ENCODE results near the gene AGAP1. TPM values are rescaled to one million over a fixed set of nuclear protein-coding genes. Genes with fewer than 3 reads are reported as not detected.

AGAP1 gene
- total RNA-seq, 1 experiment from 2014 or later = 56.4 TPM

DNA sequence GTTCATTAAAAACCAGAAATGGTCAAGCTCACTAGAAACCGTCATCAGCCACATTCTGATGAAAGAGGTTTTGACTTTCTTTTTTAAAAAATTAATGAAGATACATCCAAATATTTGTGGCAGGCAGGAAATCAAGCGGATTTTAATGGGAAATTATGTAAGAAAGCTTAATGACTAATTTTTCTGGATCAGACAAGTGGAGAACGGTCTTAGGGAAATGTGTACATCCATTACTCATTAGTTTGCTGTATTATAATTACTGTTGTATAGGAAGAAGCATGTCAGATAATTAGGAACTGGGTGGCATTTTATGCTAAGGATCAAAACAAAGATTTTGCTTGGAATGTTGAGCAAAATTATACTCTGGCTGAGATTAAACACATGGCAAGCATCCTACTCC is 39.4 kb downstream of the AGAP1 start:
- H3K27me3 Mint-ChIP-seq (ENCODE audit: unreplicated experiment) = no peaks in the 10 kb centered on the region
- intact Hi-C loops (cut with micrococcal nuclease; ENCODE audit: unreplicated experiment) = no loop called here
- no peak overlapping the region for H3K27ac Mint-ChIP-seq (ENCODE audit: unreplicated experiment)
- H3K4me1 Mint-ChIP-seq (ENCODE audit: low read depth, unreplicated experiment) = peaks cover 18% of the 10 kb centered on the region
- TF ChIP-seq, protein P1, sequence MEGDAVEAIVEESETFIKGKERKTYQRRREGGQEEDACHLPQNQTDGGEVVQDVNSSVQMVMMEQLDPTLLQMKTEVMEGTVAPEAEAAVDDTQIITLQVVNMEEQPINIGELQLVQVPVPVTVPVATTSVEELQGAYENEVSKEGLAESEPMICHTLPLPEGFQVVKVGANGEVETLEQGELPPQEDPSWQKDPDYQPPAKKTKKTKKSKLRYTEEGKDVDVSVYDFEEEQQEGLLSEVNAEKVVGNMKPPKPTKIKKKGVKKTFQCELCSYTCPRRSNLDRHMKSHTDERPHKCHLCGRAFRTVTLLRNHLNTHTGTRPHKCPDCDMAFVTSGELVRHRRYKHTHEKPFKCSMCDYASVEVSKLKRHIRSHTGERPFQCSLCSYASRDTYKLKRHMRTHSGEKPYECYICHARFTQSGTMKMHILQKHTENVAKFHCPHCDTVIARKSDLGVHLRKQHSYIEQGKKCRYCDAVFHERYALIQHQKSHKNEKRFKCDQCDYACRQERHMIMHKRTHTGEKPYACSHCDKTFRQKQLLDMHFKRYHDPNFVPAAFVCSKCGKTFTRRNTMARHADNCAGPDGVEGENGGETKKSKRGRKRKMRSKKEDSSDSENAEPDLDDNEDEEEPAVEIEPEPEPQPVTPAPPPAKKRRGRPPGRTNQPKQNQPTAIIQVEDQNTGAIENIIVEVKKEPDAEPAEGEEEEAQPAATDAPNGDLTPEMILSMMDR (IDR thresholded peaks at IDR 0.05; ENCODE audit: unreplicated experiment) = no peak
- BruUV-seq (replicated peaks) = no TSS peak
- peaks cover 6% of the 10 kb centered on the region for H3K36me3 Mint-ChIP-seq (ENCODE audit: insufficient read depth, unreplicated experiment)
- no peak for DNase-seq
- H3K9me3 Mint-ChIP-seq (ENCODE audit: low read depth, unreplicated experiment) = no peaks in the 10 kb centered on the region
- CTCF ChIA-PET = no interaction called here
- no peak overlapping the region for H3K4me3 Mint-ChIP-seq (ENCODE audit: low read depth, unreplicated experiment)

DNA sequence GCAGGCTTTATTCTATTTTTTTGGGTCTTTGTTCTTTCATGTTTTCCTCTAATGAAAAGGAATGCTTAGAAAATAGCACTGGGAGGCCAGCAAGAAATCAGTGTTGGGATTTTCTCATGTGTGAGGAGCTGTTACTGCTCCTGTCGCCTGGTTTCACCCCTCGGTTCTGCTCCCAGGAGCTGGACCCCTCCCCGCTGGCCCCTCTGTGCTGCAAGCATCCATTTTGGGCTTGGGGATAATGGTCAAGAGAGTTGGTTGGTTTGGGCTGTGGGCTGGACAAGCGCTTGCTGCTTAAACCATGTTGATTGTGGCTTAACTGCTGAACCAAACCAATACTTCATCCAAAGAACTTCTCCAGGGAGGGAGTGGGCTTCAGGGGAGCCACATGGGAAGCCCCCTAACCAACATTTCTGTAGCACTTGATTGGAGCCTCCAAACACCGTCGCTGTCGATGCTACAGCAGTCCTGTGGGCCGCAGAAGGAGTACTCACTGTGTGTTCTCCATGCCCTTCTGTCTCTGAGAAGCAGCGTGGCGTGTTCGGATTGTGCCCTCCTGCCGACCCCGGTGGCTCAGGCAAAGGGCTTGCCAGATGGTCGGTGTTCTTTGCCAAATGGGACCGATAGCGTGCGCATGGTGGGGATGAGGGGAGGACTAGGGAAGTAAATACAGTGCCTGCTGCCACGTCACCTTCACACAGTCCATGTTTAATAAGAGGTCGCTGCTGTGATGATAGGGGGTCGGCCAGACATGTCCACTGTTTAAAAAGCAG is 40.0 kb downstream of the AGAP1 start:
- H3K27me3 Mint-ChIP-seq (ENCODE audit: unreplicated experiment) = no peaks in the 10 kb centered on the region
- no peak overlapping the region for H3K27ac Mint-ChIP-seq (ENCODE audit: unreplicated experiment)
- no peaks in the 10 kb centered on the region for H3K9me3 Mint-ChIP-seq (ENCODE audit: low read depth, unreplicated experiment)
- DNase-seq = no peak
- H3K4me3 Mint-ChIP-seq (ENCODE audit: low read depth, unreplicated experiment) = no peak overlapping the region
- intact Hi-C loops (cut with micrococcal nuclease; ENCODE audit: unreplicated experiment) = no loop called here
- H3K4me1 Mint-ChIP-seq (ENCODE audit: low read depth, unreplicated experiment) = peaks cover 24% of the 10 kb centered on the region
- TF ChIP-seq, protein P1 (IDR thresholded peaks at IDR 0.05; ENCODE audit: unreplicated experiment) = no peak
- no TSS peak for BruUV-seq (replicated peaks)
- CTCF ChIA-PET = no interaction called here
- peaks cover 6% of the 10 kb centered on the region for H3K36me3 Mint-ChIP-seq (ENCODE audit: insufficient read depth, unreplicated experiment)

DNA sequence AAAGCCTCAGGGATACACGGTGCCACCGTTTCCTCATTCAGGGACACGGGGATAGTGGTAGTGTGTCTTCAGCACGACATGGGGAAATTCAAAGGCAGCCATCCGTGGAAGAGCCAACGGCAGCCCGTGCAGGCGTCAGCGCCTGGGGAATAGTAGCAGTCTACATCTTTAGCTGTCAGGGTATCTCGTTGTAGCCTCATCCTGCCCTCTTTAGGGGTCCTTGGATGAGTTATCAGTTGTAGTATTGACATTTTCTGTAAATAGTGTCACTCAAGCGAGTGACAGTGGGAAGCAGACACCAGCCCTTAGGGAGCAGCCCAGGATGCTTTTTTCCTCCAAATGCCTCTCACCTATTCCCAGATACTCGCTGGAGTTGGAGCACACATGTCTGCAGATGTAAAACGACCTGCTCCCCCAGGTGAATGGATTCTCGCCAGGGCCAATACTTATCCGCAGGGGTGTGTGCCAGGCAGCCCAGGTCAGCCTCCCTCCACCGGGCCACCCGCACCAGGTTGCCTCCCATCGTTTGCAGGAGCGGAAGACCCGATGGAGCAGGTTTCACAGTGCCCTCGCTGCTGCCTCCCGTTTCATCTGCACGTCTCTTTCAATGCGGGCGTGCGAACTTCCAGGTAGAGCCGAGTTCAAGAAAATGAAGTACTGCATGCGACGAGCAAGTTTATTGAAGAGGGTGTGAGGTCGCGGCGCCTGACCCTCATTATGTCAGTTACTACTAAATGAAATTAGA is 41.0 kb downstream of the AGAP1 start:
- TF ChIP-seq, protein P1 (IDR thresholded peaks at IDR 0.05; ENCODE audit: unreplicated experiment) = no peak
- Mint-ChIP-seq H3K4me3 (ENCODE audit: low read depth, unreplicated experiment) (no peak overlapping the region), H3K27me3 (ENCODE audit: unreplicated experiment) (no peaks in the 10 kb centered on the region), H3K27ac (ENCODE audit: unreplicated experiment) (no peak overlapping the region), H3K4me1 (ENCODE audit: low read depth, unreplicated experiment) (peaks cover 25% of the 10 kb centered on the region), H3K9me3 (ENCODE audit: low read depth, unreplicated experiment) (no peaks in the 10 kb centered on the region), H3K36me3 (ENCODE audit: insufficient read depth, unreplicated experiment) (peaks cover 6% of the 10 kb centered on the region)
- intact Hi-C loops (cut with micrococcal nuclease; ENCODE audit: unreplicated experiment) = no loop called here
- CTCF ChIA-PET = interaction anchor here (1.1 kb wide), 1 partner anchor 17 kb away, joined by 5 read pairs; no protein-coding TSS in a partner anchor
- BruUV-seq (replicated peaks) = no TSS peak
- DNase-seq = no peak

DNA sequence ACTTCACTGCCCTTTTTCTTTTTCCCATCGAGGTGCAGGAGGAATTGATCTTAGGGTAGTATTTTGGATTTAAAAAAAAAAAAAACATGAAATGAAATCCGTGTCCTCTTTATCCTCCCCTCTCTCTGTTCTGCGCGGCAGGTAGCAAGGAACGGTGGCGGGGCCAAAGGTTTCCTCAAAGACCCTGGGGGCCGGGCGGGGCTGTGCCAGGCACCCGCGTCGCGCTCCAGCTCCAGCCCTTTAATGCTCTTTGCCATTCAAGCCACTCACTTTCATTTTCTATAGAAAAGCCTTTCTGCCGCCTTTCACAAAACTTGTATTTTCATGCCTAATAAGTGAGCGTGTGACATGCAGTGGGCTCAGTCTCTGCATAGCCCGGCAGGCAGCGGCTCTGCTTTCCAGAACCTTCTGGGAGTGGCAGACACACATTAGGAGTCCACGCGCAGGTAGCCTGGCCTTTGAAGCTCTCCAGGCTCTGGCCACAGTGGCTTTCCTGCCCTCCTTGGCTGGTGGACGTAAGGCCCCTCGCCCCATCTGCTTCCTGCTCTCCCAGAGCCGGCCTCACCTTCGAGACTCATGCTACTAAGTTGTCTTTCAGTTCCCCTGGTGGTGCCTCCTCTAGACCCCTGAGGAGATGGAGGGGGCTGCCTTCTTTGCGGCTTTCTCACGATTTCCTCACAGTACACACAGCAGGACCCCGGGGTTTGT is 41.7 kb downstream of the AGAP1 start:
- no peak overlapping the region for H3K27ac Mint-ChIP-seq (ENCODE audit: unreplicated experiment)
- intact Hi-C loops (cut with micrococcal nuclease; ENCODE audit: unreplicated experiment) = no loop called here
- TF ChIP-seq, protein P1 (IDR thresholded peaks at IDR 0.05; ENCODE audit: unreplicated experiment) = no peak
- no peak overlapping the region for H3K4me3 Mint-ChIP-seq (ENCODE audit: low read depth, unreplicated experiment)
- no peaks in the 10 kb centered on the region for H3K9me3 Mint-ChIP-seq (ENCODE audit: low read depth, unreplicated experiment)
- peaks cover 6% of the 10 kb centered on the region for H3K36me3 Mint-ChIP-seq (ENCODE audit: insufficient read depth, unreplicated experiment)
- BruUV-seq (replicated peaks) = no TSS peak
- DNase-seq = no peak
- peaks cover 25% of the 10 kb centered on the region for H3K4me1 Mint-ChIP-seq (ENCODE audit: low read depth, unreplicated experiment)
- no peaks in the 10 kb centered on the region for H3K27me3 Mint-ChIP-seq (ENCODE audit: unreplicated experiment)
- CTCF ChIA-PET = interaction anchor here (1.1 kb wide), 1 partner anchor 16 kb away, joined by 5 read pairs; no protein-coding TSS in a partner anchor

All from Calu3 (cell line).